Hepatocyte (in vitro differentiated cells): ENCODE data around the gene COL11A2. TPM values are rescaled to one million over a fixed set of nuclear protein-coding genes. Genes with fewer than 3 reads are reported as not detected.

Experiments
- DNase-seq: peaks from one replicate; pipeline ENCODE4 v3.0.0-alpha.2; 2016; ENCODE audit warnings: low spot score
- H2AFZ ChIP-seq: fragments of 200-600 bp; sonication (generic); 2 replicates; pipeline ENCODE4 v1.6.0; 2016; ENCODE audit warnings: antibody characterized with exemption, mild to moderate bottlenecking
- H3K27ac ChIP-seq: fragments of 200-600 bp; sonication (generic); 2 replicates; pipeline ENCODE4 v1.5.1; 2016; ENCODE audit warnings: mild to moderate bottlenecking
- H3K27me3 ChIP-seq: fragments of 200-600 bp; sonication (generic); 2 replicates; pipeline ENCODE4 v1.6.1; 2016
- H3K36me3 ChIP-seq: fragments of 200-600 bp; sonication (generic); replicated peaks from 2 replicates; pipeline ENCODE4 v1.5.1; 2016; ENCODE audit warnings: low read depth; ENCODE audit not compliant: insufficient read depth
- H3K4me1 ChIP-seq: fragments of 200-600 bp; sonication (generic); 2 replicates; pipeline ENCODE4 v1.5.1; 2016; ENCODE audit warnings: mild to moderate bottlenecking, moderate library complexity; ENCODE audit not compliant: insufficient read depth
- H3K4me2 ChIP-seq: fragments of 200-600 bp; sonication (generic); 2 replicates; pipeline ENCODE4 v1.6.0; 2016
- H3K4me3 ChIP-seq: fragments of 200-600 bp; sonication (generic); 2 replicates; pipeline ENCODE4 v1.5.1; 2016; ENCODE audit warnings: mild to moderate bottlenecking
- H3K79me2 ChIP-seq: fragments of 200-600 bp; sonication (generic); 2 replicates; pipeline ENCODE4 v1.6.0; 2017; ENCODE audit warnings: mild to moderate bottlenecking
- H3K9me2 ChIP-seq: fragments of 200-600 bp; sonication (generic); replicated peaks from 2 replicates; pipeline ENCODE4 v1.6.0; 2017; ENCODE audit warnings: mild to moderate bottlenecking; ENCODE audit not compliant: insufficient read depth
- H3K9me3 ChIP-seq: fragments of 200-600 bp; sonication (generic); 2 replicates; pipeline ENCODE4 v1.5.1; 2016; ENCODE audit warnings: low read depth, mild to moderate bottlenecking
- H4K20me1 ChIP-seq: fragments of 200-600 bp; sonication (generic); 2 replicates; pipeline ENCODE4 v1.6.0; 2016; ENCODE audit warnings: mild to moderate bottlenecking; ENCODE audit not compliant: insufficient read depth, poor library complexity, severe bottlenecking
- EZH2 ChIP-seq: fragments of 200-600 bp; sonication (generic); IDR thresholded peaks from 2 replicates; pipeline ENCODE4 v1.6.1; 2016; ENCODE audit warnings: antibody characterized with exemption, mild to moderate bottlenecking, borderline replicate concordance
- EZH2phosphoT487 ChIP-seq: fragments of 200-600 bp; sonication (generic); IDR thresholded peaks from one replicate; pipeline ENCODE4 v1.6.1; 2018; ENCODE audit warnings: antibody characterized with exemption, mild to moderate bottlenecking, low read depth, moderate library complexity; ENCODE audit not compliant: unreplicated experiment, severe bottlenecking
- WGBS: methylation state at CpG from one replicate; pipeline ENCODE4 v1.1.6; 2016; ENCODE audit warnings: low lambda C conversion rate; ENCODE audit errors: missing lambda C conversion rate; 5-methylcytosine and 5-hydroxymethylcytosine counted together
- polyA plus RNA-seq: library from polyadenylated mRNA; unstranded; fragments of >200 nt; fragmentation: Nextera tagmentation; extraction: Ambion mirVana; gene quantifications from 2 replicates; pipeline ENCODE4 v1.2.1, GENCODE V29; 2016
- total RNA-seq: library from RNA; depleted of rRNA; stranded (reverse); fragments of >200 nt; gene quantifications from 2 replicates; pipeline ENCODE4 v1.2.3, GENCODE V29; 2014
- TF ChIP-seq, protein P1 (sequence below): fragments of 200-600 bp; sonication (generic); IDR thresholded peaks from 2 replicates; pipeline ENCODE4 v1.5.1; 2016; ENCODE audit warnings: antibody characterized with exemption, mild to moderate bottlenecking; ENCODE audit not compliant: poor library complexity

The COL11A2 gene
- total and polyA plus RNA-seq, 2 experiments from 2014 or later, result 3.0 to 4.7 TPM

DNA sequence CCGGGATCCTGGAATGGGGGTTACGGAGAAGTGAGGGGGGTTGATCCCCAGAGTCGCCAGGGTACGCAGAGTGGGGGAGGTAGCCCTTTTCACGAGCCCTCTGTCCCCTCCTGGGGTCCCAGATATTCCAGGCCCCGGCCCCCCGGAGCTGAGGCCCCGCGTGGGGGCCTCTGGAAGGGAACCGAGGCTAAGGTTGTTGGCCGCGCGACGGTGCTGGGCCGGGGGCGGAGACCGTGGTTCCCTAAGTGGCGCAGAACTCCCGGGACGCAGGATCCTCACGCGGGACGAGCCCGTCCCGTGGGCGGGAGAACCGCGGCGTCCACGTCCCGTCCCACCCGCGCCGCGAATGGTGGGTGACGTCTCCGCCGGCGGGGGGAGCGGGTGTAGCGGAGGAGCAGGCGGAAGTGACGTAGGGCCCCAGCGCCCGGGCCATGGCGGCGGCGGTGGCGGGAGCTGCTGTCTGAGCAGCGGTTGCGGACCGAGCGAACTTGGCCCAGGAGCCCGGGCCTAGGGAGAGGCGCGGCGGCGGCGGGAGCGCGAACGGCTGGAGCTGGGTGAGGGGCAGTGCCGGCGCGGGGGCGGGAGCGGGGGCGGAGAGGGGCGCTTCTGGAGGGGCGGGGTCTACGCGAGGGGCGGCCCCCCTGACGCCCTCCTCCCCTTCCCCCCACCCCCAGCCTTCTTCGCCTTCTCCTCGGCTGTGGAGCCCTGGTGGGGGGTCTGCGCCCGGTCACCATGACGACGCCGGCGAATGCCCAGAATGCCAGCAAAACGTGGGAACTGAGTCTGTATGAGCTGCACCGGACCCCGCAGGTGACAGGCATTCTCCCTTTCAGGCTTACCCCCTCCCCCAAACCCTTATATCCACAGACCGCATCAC, 16.1 kb upstream of the COL11A2 start, which contains the start of gene RING1:
Gene RING1 (plus strand): TSS at position 410 of the 877 bp plus-strand sequence. CDS start 323 bp downstream, at position 733.
- peak within 1 kb of the TSS; percentile 91 for H3K4me2 ChIP-seq
- H3K36me3 ChIP-seq, result no peaks in the 10 kb centered on the region
- no peaks in the 10 kb centered on the region for H3K9me2 ChIP-seq
- peak within 1 kb of the TSS; percentile 94 for H3K27ac ChIP-seq
- peak within 1 kb of the TSS; percentile 74 for H3K4me3 ChIP-seq
- peak within 1 kb of the TSS; percentile 64 for H2AFZ ChIP-seq
- no peaks in the 10 kb centered on the region for H3K27me3 ChIP-seq
- WGBS, result 2% methylated on average over 60 of the region's 86 CpGs
- peak; percentile 92 for DNase-seq
- H3K4me1 ChIP-seq, result peaks cover 30% of the 10 kb centered on the region
- H3K79me2 ChIP-seq, result peaks cover 23% of the 10 kb centered on the region
- H3K9me3 ChIP-seq, result no peaks in the 10 kb centered on the region
- TF ChIP-seq, protein P1, sequence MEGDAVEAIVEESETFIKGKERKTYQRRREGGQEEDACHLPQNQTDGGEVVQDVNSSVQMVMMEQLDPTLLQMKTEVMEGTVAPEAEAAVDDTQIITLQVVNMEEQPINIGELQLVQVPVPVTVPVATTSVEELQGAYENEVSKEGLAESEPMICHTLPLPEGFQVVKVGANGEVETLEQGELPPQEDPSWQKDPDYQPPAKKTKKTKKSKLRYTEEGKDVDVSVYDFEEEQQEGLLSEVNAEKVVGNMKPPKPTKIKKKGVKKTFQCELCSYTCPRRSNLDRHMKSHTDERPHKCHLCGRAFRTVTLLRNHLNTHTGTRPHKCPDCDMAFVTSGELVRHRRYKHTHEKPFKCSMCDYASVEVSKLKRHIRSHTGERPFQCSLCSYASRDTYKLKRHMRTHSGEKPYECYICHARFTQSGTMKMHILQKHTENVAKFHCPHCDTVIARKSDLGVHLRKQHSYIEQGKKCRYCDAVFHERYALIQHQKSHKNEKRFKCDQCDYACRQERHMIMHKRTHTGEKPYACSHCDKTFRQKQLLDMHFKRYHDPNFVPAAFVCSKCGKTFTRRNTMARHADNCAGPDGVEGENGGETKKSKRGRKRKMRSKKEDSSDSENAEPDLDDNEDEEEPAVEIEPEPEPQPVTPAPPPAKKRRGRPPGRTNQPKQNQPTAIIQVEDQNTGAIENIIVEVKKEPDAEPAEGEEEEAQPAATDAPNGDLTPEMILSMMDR, result no peak
- TF ChIP-seq EZH2 (no peak), EZH2phosphoT487 (no peak)
- no peaks in the 10 kb centered on the region for H4K20me1 ChIP-seq

DNA sequence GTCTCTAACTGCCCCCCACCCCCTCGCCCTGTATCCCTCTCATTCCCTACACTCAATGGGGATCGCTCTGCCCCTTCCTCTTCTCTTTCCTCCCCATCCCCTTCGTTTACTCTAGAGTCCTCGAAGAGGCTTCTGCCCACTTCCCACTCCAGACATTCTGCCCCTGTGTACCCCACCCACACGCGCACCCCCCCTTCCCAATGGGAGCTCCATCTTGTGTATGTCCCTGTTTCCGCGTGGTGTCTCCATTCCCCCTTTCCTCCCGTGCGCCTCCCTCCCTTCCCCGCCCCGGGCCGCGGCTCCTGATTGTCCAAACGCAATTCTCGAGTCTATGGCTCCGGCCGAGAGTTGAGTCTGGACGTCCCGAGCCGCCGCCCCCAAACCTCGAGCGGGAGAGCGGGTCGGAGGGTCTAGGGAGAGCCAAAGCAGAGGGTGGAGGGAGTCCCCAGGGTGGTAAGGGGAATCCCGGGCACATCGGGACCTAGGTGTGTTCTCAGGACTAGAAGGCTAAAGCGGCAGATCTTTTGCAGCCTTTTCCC, 15.4 kb upstream of the COL11A2 start:
- Histone ChIP-seq H2AFZ (peak overlapping the region; percentile 64), H3K4me1 (peaks cover 25% of the 10 kb centered on the region), H3K4me3 (peak overlapping the region; percentile 74), H3K4me2 (peak overlapping the region; percentile 91), H4K20me1 (no peaks in the 10 kb centered on the region), H3K36me3 (no peaks in the 10 kb centered on the region), H3K9me2 (no peaks in the 10 kb centered on the region), H3K9me3 (no peaks in the 10 kb centered on the region), H3K27ac (peak overlapping the region; percentile 94), H3K79me2 (peaks cover 30% of the 10 kb centered on the region), H3K27me3 (no peaks in the 10 kb centered on the region)
- peak; percentile 80 for DNase-seq
- no peak for TF ChIP-seq EZH2
- TF ChIP-seq, protein P1, result no peak
- TF ChIP-seq EZH2phosphoT487, result no peak
- under 1% methylated on average over 22 of the region's 29 CpGs for WGBS

DNA sequence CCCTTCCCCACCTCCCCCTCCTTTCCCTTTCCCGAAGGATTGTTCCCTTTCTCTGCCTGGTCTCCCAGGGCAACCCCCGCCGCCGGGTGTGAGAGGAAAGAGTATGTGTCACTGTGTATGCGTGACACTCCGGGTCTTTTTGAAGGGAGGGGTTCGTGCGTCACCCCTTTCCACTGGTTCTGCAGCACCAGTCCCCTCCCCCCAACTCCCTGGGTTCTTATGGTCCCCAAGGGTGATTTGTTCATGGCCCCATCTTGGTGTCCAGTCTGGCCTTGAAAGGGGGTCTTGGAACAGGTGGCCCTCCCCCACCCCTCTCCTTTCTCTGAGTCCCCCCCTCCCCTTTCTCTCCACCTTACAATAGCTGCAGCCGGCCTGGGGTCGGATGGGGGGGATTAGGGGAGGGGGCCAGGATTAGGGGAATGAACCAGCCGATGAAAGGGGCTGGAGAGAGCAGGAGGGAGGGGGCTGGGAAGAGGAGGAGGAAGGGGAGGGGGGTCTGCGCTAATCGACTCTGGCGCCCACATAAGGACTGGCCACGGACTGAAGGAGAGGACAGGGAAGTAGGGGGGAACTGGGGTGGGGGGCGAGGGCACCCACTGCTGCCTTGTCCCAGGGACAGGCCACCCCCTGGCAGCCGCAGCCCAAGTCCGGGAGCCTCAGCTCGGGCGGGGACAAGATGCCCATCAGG, 14.7 kb upstream of the COL11A2 start:
- Histone ChIP-seq H2AFZ (no peak overlapping the region), H3K4me3 (peak overlapping the region; percentile 74), H4K20me1 (peaks cover 5% of the 10 kb centered on the region), H3K27me3 (no peaks in the 10 kb centered on the region), H3K9me3 (no peaks in the 10 kb centered on the region), H3K79me2 (peaks cover 36% of the 10 kb centered on the region), H3K36me3 (no peaks in the 10 kb centered on the region), H3K4me2 (peak overlapping the region; percentile 91), H3K27ac (peak overlapping the region; percentile 94), H3K9me2 (no peaks in the 10 kb centered on the region), H3K4me1 (peaks cover 28% of the 10 kb centered on the region)
- TF ChIP-seq EZH2phosphoT487 (no peak), EZH2 (no peak)
- TF ChIP-seq, protein P1, result no peak
- DNase-seq, result peak; percentile 68
- WGBS, result 34% methylated on average over 12 of the region's 20 CpGs
